Measurements from ENCODE around the gene ELMO1. TPM values are rescaled to one million over a fixed set of nuclear protein-coding genes. Genes with fewer than 3 reads are reported as not detected.
A peak's percentile ranks its signal among the peaks of the same experiment; 100 is the strongest.

ELMO1 gene
- total RNA-seq, 1 donor from 2014 or later = 0.69 TPM

GRCh38 chr7:36827726-36828703, 620.6 kb downstream of the ELMO1 start:
- DNase-seq (ENCODE audit: low read depth) = peak; percentile 54
- TF ChIP-seq CTCF (conservative IDR thresholded peaks at IDR 0.05; ENCODE audit: low read depth, low read length) = no peak
- H3K4me3 ChIP-seq (ENCODE audit: low read depth, low read length) = no peak overlapping the region

GRCh38 chr7:36825501-36825900, 623.2 kb downstream of the ELMO1 start:
- TF ChIP-seq CTCF (conservative IDR thresholded peaks at IDR 0.05; ENCODE audit: low read depth, low read length) = no peak
- DNase-seq (ENCODE audit: low read depth) = no peak
- no peak overlapping the region for H3K4me3 ChIP-seq (ENCODE audit: low read depth, low read length)

- no peak for DNase-seq (ENCODE audit: low read depth)
- TF ChIP-seq CTCF (conservative IDR thresholded peaks at IDR 0.05; ENCODE audit: low read depth, low read length) = no peak
- H3K4me3 ChIP-seq (ENCODE audit: low read depth, low read length) = no peak overlapping the region
Measured at GRCh38 chr7:36823353-36823752, 625.3 kb downstream of the ELMO1 start.

- no peak for TF ChIP-seq CTCF (conservative IDR thresholded peaks at IDR 0.05; ENCODE audit: low read depth, low read length)
- H3K4me3 ChIP-seq (ENCODE audit: low read depth, low read length) = no peak overlapping the region
- no peak for DNase-seq (ENCODE audit: low read depth)
Measured at GRCh38 chr7:36821617-36822016, 627.0 kb downstream of the ELMO1 start.

GRCh38 chr7:36820527-36821170, 628.0 kb downstream of the ELMO1 start:
- no peak for TF ChIP-seq CTCF (conservative IDR thresholded peaks at IDR 0.05; ENCODE audit: low read depth, low read length)
- H3K4me3 ChIP-seq (ENCODE audit: low read depth, low read length) = no peak overlapping the region
- DNase-seq (ENCODE audit: low read depth) = peak; percentile 29

- no peak overlapping the region for H3K4me3 ChIP-seq (ENCODE audit: low read depth, low read length)
- no peak for TF ChIP-seq CTCF (conservative IDR thresholded peaks at IDR 0.05; ENCODE audit: low read depth, low read length)
- DNase-seq (ENCODE audit: low read depth) = no peak
Measured at GRCh38 chr7:36819639-36820038, 629.0 kb downstream of the ELMO1 start.

Data from epithelial cell of proximal tubule (primary cell).